Neural cell (in vitro differentiated cells): ENCODE measurements around the gene GNAI2. TPM values are rescaled to one million over a fixed set of nuclear protein-coding genes. Genes with fewer than 3 reads are reported as not detected.
"Not testable (repeated sequence)": the region's sequence is repeated elsewhere in the genome, so short reads cannot be mapped to it uniquely, and the experiment has no call there.

ENCODE experiments used
- H2AFZ ChIP-seq: fragments of 200-600, 300-800 bp; sonication (generic), shearing (Covaris generic); 2 replicates; pipeline ENCODE4 v1.6.0; 2014; ENCODE audit warnings: low read depth, mild to moderate bottlenecking, antibody characterized with exemption, low read length, moderate library complexity
- H3F3A ChIP-seq: fragments of 200-600 bp; shearing (Covaris generic); 2 replicates; pipeline ENCODE4 v1.6.1; 2016; ENCODE audit warnings: mild to moderate bottlenecking, moderate library complexity, mixed read lengths, antibody characterized with exemption, low read length; ENCODE audit not compliant: insufficient read depth, poor library complexity, severe bottlenecking
- H3K27ac ChIP-seq: fragments of 200-600, 300-800 bp; sonication (generic), shearing (Covaris generic); 2 replicates; pipeline ENCODE4 v1.5.1; 2014; ENCODE audit warnings: mild to moderate bottlenecking, low read length, moderate library complexity
- H3K27me3 ChIP-seq: fragments of 300-800, 200-600 bp; sonication (generic), shearing (Covaris generic); 2 replicates; pipeline ENCODE4 v1.6.0; 2014; ENCODE audit warnings: mild to moderate bottlenecking, low read depth, low read length, moderate library complexity; ENCODE audit not compliant: insufficient read depth
- H3K36me3 ChIP-seq: fragments of 300-800, 200-600 bp; sonication (generic), shearing (Covaris generic); 2 replicates; pipeline ENCODE4 v1.5.1; 2014; ENCODE audit warnings: mild to moderate bottlenecking, antibody characterized with exemption, low read length, moderate library complexity; ENCODE audit not compliant: insufficient read depth
- H3K4me2 ChIP-seq: fragments of 300-800, 200-600 bp; sonication (generic), shearing (Covaris generic); 2 replicates; pipeline ENCODE4 v1.6.0; 2014; ENCODE audit warnings: mild to moderate bottlenecking, low read length
- H3K4me3 ChIP-seq: fragments of 300-800, 200-600 bp; sonication (generic), shearing (Covaris generic); 2 replicates; pipeline ENCODE4 v1.5.1; 2014; ENCODE audit warnings: mild to moderate bottlenecking, low read length, moderate library complexity
- H3K79me2 ChIP-seq: fragments of 200-600 bp; shearing (Covaris generic); replicated peaks from 2 replicates; pipeline ENCODE4 v1.6.0; 2014; ENCODE audit warnings: mild to moderate bottlenecking, low read length, moderate library complexity; ENCODE audit not compliant: insufficient read depth
- H3K9ac ChIP-seq: fragments of 300-800, 200-600 bp; sonication (generic), shearing (Covaris generic); 2 replicates; pipeline ENCODE4 v1.6.1; 2016; ENCODE audit warnings: mild to moderate bottlenecking, low read length, mixed read lengths
- H3K9me2 ChIP-seq: fragments of 200-600 bp; shearing (Covaris generic); 2 replicates; pipeline ENCODE4 v1.6.1; 2016; ENCODE audit warnings: mild to moderate bottlenecking, low read length, mixed read lengths; ENCODE audit not compliant: insufficient read depth
- H3K9me3 ChIP-seq: fragments of 200-600, 300-800 bp; sonication (generic), shearing (Covaris generic); 2 replicates; pipeline ENCODE4 v1.6.1; 2016; ENCODE audit warnings: mild to moderate bottlenecking, mixed run types, low read length, moderate library complexity, mixed read lengths
- H4K20me1 ChIP-seq: fragments of 200-600 bp; shearing (Covaris generic); 2 replicates; pipeline ENCODE4 v1.6.1; 2016; ENCODE audit warnings: mild to moderate bottlenecking, mixed run types; ENCODE audit not compliant: insufficient read depth
- EP300 ChIP-seq: fragments of 450-650 bp; conservative IDR thresholded peaks from 2 replicates; pipeline ENCODE4 v1.6.1; 2014; ENCODE audit warnings: antibody characterized with exemption, mild to moderate bottlenecking, moderate library complexity; ENCODE audit not compliant: poor library complexity, severe bottlenecking
- EZH2 ChIP-seq: fragments of 200-600, 300-800 bp; shearing (Covaris generic), sonication (generic); IDR thresholded peaks from 2 replicates; pipeline ENCODE4 v1.6.1; 2014; ENCODE audit warnings: antibody characterized with exemption, low read length, borderline replicate concordance, mild to moderate bottlenecking; ENCODE audit not compliant: insufficient read depth, poor library complexity, severe bottlenecking
- MXI1 ChIP-seq: fragments of 450-650 bp; conservative IDR thresholded peaks from 2 replicates; pipeline ENCODE4 v1.6.1; 2014; ENCODE audit warnings: antibody characterized with exemption, mild to moderate bottlenecking; ENCODE audit not compliant: poor library complexity, severe bottlenecking
- POLR2AphosphoS5 ChIP-seq: IDR thresholded peaks from 2 replicates; pipeline ENCODE4 v1.6.1; 2012
- RAD21 ChIP-seq: fragments of 450-650 bp; conservative IDR thresholded peaks from 2 replicates; pipeline ENCODE4 v1.6.1; 2014; ENCODE audit warnings: antibody characterized with exemption, mild to moderate bottlenecking, moderate library complexity
- SMC3 ChIP-seq: fragments of 450-650 bp; conservative IDR thresholded peaks from 2 replicates; pipeline ENCODE4 v1.6.1; 2014; ENCODE audit warnings: antibody characterized with exemption, mild to moderate bottlenecking, moderate library complexity; ENCODE audit not compliant: poor library complexity
- TAF1 ChIP-seq: IDR thresholded peaks from 2 replicates; pipeline ENCODE4 v1.6.1; 2012; ENCODE audit warnings: low read depth
- polyA plus RNA-seq: library from polyadenylated mRNA; depleted of rRNA; stranded (reverse); fragments of >200 nt; gene quantifications from 2 replicates; pipeline ENCODE4 v1.2.3, GENCODE V29; 2014
- TF ChIP-seq, protein P1 (sequence below): IDR thresholded peaks from 2 replicates; pipeline ENCODE4 v1.6.1; 2012; ENCODE audit warnings: borderline replicate concordance
- TF ChIP-seq, protein P2 (sequence below): fragments of 450-650 bp; IDR thresholded peaks from 2 replicates; pipeline ENCODE4 v1.5.1; 2014; ENCODE audit warnings: antibody characterized with exemption, mild to moderate bottlenecking, moderate library complexity; ENCODE audit not compliant: poor library complexity, severe bottlenecking

Gene GNAI2
- polyA plus RNA-seq, 1 donor from 2014 or later = 101 TPM

DNA sequence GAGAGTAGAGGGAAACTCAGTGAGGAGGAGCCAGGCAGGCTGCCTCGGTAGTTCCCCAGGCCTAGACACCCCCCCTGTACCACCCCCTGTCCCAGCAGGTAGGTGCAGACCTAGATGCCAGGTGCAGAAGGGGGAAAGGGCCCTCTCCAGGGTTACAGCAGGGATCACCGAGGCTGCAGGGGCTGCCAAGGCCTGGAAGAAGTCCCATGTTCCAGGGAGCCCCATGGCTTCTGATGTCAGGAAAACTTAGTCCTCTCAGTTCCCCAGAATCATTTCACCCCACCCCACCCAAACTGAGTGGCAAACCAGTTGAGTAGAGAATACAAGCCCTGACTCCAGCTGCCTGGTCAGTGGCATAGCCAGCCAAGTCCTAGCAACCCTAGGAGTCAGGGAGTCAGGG is 25.5 kb downstream of the GNAI2 start:
- no peaks in the 10 kb centered on the region for H4K20me1 ChIP-seq
- H3K36me3 ChIP-seq = peaks cover 5% of the 10 kb centered on the region
- H3K4me2 ChIP-seq = no peak overlapping the region
- H3K9me2 ChIP-seq = no peaks in the 10 kb centered on the region
- no peaks in the 10 kb centered on the region for H3K9me3 ChIP-seq
- H3K4me3 ChIP-seq = no peak overlapping the region
- no peak overlapping the region for H2AFZ ChIP-seq
- H3K79me2 ChIP-seq = no peaks in the 10 kb centered on the region
- H3K27ac ChIP-seq = no peak overlapping the region
- no peaks in the 10 kb centered on the region for H3K27me3 ChIP-seq
- TF ChIP-seq POLR2AphosphoS5 (no peak), EP300 (no peak), SMC3 (no peak), TAF1 (no peak), RAD21 (no peak), MXI1 (no peak)
- TF ChIP-seq, protein P1, sequence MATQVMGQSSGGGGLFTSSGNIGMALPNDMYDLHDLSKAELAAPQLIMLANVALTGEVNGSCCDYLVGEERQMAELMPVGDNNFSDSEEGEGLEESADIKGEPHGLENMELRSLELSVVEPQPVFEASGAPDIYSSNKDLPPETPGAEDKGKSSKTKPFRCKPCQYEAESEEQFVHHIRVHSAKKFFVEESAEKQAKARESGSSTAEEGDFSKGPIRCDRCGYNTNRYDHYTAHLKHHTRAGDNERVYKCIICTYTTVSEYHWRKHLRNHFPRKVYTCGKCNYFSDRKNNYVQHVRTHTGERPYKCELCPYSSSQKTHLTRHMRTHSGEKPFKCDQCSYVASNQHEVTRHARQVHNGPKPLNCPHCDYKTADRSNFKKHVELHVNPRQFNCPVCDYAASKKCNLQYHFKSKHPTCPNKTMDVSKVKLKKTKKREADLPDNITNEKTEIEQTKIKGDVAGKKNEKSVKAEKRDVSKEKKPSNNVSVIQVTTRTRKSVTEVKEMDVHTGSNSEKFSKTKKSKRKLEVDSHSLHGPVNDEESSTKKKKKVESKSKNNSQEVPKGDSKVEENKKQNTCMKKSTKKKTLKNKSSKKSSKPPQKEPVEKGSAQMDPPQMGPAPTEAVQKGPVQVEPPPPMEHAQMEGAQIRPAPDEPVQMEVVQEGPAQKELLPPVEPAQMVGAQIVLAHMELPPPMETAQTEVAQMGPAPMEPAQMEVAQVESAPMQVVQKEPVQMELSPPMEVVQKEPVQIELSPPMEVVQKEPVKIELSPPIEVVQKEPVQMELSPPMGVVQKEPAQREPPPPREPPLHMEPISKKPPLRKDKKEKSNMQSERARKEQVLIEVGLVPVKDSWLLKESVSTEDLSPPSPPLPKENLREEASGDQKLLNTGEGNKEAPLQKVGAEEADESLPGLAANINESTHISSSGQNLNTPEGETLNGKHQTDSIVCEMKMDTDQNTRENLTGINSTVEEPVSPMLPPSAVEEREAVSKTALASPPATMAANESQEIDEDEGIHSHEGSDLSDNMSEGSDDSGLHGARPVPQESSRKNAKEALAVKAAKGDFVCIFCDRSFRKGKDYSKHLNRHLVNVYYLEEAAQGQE = no peak
- peak overlapping the region; percentile 95 for H3K9ac ChIP-seq
- H3F3A ChIP-seq = peaks cover 5% of the 10 kb centered on the region

DNA sequence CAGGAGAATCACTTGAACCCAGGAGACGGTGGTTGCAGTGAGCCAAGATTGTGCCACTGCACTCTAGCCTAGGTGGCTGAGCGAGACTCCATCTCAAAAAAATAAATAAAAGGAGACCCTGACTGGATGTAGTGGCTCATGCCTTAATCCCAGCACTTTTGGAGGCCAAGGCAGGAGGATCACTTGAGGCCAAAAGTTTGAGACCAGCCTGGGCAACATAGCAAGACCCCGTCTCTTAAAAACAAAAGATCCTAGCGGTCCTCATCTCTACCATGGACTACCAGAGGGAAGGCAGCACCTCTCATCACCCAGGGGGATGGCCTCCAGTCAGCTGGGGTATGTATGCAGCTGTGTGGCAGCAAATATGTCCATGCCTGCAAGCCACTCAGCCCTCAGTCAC is 26.2 kb downstream of the GNAI2 start:
- not testable (repeated sequence) for H3K4me3 ChIP-seq, H3K36me3 ChIP-seq, H3K27me3 ChIP-seq, H3K9me2 ChIP-seq, H4K20me1 ChIP-seq, H3K9ac ChIP-seq, H2AFZ ChIP-seq, H3K4me2 ChIP-seq, H3K9me3 ChIP-seq, H3K27ac ChIP-seq, H3F3A ChIP-seq, H3K79me2 ChIP-seq

DNA sequence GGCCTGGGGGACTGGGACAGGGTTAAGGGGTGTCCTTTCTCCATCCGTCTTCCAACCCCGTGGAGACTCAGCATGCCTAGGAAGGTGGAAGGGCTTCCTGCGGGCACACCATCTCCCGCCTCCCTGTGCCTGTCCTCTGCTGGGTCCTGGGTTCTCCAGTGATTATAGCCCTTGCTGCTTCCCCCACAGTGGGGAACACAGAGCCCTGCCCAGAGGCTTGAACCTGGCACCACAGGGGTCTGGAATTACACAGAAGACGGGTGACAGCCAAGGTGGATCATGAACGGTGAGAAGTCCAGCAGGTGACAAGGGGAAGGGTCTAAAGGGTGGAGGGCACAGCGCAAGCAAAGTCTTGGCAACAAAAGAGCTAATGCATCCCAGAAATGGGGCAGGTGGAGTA is 26.8 kb downstream of the GNAI2 start:
- no peaks in the 10 kb centered on the region for H3K9me3 ChIP-seq
- H3K4me3 ChIP-seq = no peak overlapping the region
- no peak overlapping the region for H3K4me2 ChIP-seq
- peaks cover 5% of the 10 kb centered on the region for H3F3A ChIP-seq
- TF ChIP-seq EZH2 = no peak
- no peak for TF ChIP-seq SMC3
- TF ChIP-seq POLR2AphosphoS5 = no peak
- TF ChIP-seq, protein P2, sequence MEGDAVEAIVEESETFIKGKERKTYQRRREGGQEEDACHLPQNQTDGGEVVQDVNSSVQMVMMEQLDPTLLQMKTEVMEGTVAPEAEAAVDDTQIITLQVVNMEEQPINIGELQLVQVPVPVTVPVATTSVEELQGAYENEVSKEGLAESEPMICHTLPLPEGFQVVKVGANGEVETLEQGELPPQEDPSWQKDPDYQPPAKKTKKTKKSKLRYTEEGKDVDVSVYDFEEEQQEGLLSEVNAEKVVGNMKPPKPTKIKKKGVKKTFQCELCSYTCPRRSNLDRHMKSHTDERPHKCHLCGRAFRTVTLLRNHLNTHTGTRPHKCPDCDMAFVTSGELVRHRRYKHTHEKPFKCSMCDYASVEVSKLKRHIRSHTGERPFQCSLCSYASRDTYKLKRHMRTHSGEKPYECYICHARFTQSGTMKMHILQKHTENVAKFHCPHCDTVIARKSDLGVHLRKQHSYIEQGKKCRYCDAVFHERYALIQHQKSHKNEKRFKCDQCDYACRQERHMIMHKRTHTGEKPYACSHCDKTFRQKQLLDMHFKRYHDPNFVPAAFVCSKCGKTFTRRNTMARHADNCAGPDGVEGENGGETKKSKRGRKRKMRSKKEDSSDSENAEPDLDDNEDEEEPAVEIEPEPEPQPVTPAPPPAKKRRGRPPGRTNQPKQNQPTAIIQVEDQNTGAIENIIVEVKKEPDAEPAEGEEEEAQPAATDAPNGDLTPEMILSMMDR = no peak
- no peak for TF ChIP-seq RAD21
- no peak for TF ChIP-seq MXI1
- TF ChIP-seq TAF1 = no peak
- no peak for TF ChIP-seq EP300
- H3K27me3 ChIP-seq = no peaks in the 10 kb centered on the region
- no peaks in the 10 kb centered on the region for H3K79me2 ChIP-seq
- H3K9me2 ChIP-seq = no peaks in the 10 kb centered on the region
- no peak overlapping the region for H3K27ac ChIP-seq
- no peaks in the 10 kb centered on the region for H4K20me1 ChIP-seq
- no peaks in the 10 kb centered on the region for H3K36me3 ChIP-seq
- H2AFZ ChIP-seq = no peak overlapping the region
- no peak overlapping the region for H3K9ac ChIP-seq
